HUES6 (cell line): ENCODE measurements around the gene MEIS2.

Experiments used
- H3K27ac ChIP-seq: 2 replicates; pipeline ENCODE4 v1.7.0; 2013; ENCODE audit warnings: low read depth, mild to moderate bottlenecking, low read length, inconsistent platforms
- H3K27me3 ChIP-seq: 2 replicates; pipeline ENCODE4 v1.6.1; 2013; ENCODE audit warnings: low read length; ENCODE audit not compliant: control insufficient read depth, insufficient read depth
- H3K36me3 ChIP-seq: 2 replicates; pipeline ENCODE4 v1.6.1; 2013; ENCODE audit warnings: low read length; ENCODE audit not compliant: control insufficient read depth, insufficient read depth
- H3K4me1 ChIP-seq: 2 replicates; pipeline ENCODE4 v1.6.1; 2013; ENCODE audit warnings: low read length; ENCODE audit not compliant: control insufficient read depth, insufficient read depth
- H3K4me3 ChIP-seq: 2 replicates; pipeline ENCODE4 v1.5.1; 2013; ENCODE audit warnings: low read depth, low read length
- H3K9ac ChIP-seq: one replicate; pipeline ENCODE4 v1.6.1; 2013; ENCODE audit warnings: mild to moderate bottlenecking, low read length
- H3K9me3 ChIP-seq: 2 replicates; pipeline ENCODE4 v1.6.1; 2013; ENCODE audit warnings: low read depth, low read length; ENCODE audit not compliant: control insufficient read depth, insufficient read depth

The MEIS2 gene

GRCh38 chr15:36977659-36978058, 122.7 kb downstream of the MEIS2 start:
- H3K4me3 ChIP-seq = no peak overlapping the region
- no peak overlapping the region for H3K9ac ChIP-seq
- no peak overlapping the region; the same call in 1 of the 2 replicates for H3K27ac ChIP-seq

DNA sequence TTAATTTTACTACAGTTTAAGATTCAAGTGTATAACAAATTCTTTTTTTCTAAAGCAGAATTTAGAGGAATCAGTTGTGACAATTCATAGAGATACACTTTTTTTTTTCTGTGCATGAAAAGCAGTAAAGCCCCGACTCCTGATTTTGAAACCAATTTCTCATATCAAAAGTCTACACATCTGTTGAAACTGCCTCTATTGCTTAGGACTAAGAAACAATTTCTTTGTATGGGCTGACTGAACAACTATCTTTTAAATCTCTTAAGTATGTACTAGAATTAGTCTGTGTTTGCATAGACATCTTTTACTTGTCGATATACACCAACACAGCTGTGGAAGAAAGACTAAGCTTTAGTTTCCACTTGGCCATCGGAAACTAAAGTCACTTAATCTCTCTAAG, 127.6 kb downstream of the MEIS2 start:
- Histone ChIP-seq H3K27me3 (no peaks in the 10 kb centered on the region), H3K4me3 (no peak overlapping the region), H3K9ac (no peak overlapping the region), H3K36me3 (no peaks in the 10 kb centered on the region), H3K4me1 (no peaks in the 10 kb centered on the region), H3K27ac (no peak overlapping the region), H3K9me3 (no peaks in the 10 kb centered on the region)

More at GRCh38 chr15:36977659-36978058, 122.7 kb downstream of the MEIS2 start:
- Histone ChIP-seq H3K27me3 (no peaks in the 10 kb centered on the region), H3K9me3 (0 out of 2 replicates have a peak, but pooled peaks cover 2% of the 10 kb centered on the region), H3K4me1 (0 out of 2 replicates have a peak, but pooled peaks cover 4% of the 10 kb centered on the region), H3K36me3 (no peaks in the 10 kb centered on the region)

- Histone ChIP-seq H3K4me1 (no peaks in the 10 kb centered on the region), H3K9ac (no peak overlapping the region), H3K27me3 (no peaks in the 10 kb centered on the region), H3K9me3 (no peaks in the 10 kb centered on the region), H3K36me3 (no peaks in the 10 kb centered on the region), H3K4me3 (no peak overlapping the region), H3K27ac (no peak overlapping the region)
Measured at GRCh38 chr15:36970522-36970921, 129.8 kb downstream of the MEIS2 start.

DNA sequence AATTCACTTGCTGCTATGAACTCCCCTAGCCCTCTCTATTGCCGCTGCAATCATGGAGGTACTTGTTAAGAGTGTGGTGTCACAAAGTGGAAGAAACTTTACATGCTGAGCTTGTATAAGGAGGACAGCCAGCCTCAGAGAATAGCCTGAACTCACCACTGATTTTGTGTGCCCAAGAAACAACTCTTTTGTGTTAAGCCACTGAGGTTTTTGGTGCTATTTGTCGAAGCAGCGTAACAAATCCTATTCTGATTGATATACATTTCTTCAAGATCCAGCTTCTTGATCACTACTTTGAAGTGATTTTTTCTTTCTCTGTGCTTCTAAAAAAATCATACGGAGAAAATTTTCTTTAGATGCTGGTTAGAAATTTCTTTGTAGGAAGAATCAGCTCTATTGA, 132.4 kb downstream of the MEIS2 start:
- Histone ChIP-seq H3K9ac (no peak overlapping the region), H3K27me3 (no peaks in the 10 kb centered on the region), H3K36me3 (no peaks in the 10 kb centered on the region), H3K27ac (no peak overlapping the region), H3K9me3 (no peaks in the 10 kb centered on the region), H3K4me1 (no peaks in the 10 kb centered on the region), H3K4me3 (no peak overlapping the region)

GRCh38 chr15:36966708-36967107, 133.6 kb downstream of the MEIS2 start:
- Histone ChIP-seq H3K9me3 (no peaks in the 10 kb centered on the region), H3K27ac (no peak overlapping the region), H3K9ac (no peak overlapping the region), H3K27me3 (no peaks in the 10 kb centered on the region), H3K36me3 (no peaks in the 10 kb centered on the region), H3K4me3 (no peak overlapping the region), H3K4me1 (no peaks in the 10 kb centered on the region)

GRCh38 chr15:36965570-36966342, 134.6 kb downstream of the MEIS2 start:
- Histone ChIP-seq H3K4me1 (no peaks in the 10 kb centered on the region), H3K27ac (no peak overlapping the region), H3K27me3 (no peaks in the 10 kb centered on the region), H3K36me3 (no peaks in the 10 kb centered on the region), H3K9ac (no peak overlapping the region), H3K4me3 (no peak overlapping the region), H3K9me3 (no peaks in the 10 kb centered on the region)

DNA sequence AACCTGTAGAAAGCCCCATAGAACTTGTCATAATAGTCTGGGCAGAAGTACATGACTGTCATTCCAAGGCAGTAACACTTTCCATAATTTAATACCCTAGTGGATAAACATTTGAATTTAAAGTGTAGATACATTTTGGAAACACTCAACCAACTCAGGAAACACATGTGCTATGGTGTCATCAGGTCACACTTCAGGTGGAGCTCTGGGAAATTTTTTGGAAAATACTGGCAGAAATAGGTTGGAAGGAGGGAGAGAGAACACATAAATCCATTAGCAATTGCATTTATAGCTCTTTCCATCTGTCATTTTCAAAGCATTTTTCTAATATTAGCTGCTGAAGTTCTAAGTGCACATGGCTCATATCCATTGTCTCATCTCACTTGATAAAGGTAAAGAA, 135.7 kb downstream of the MEIS2 start:
- Histone ChIP-seq H3K36me3 (no peaks in the 10 kb centered on the region), H3K9me3 (no peaks in the 10 kb centered on the region), H3K27ac (no peak overlapping the region), H3K27me3 (no peaks in the 10 kb centered on the region), H3K9ac (no peak overlapping the region), H3K4me1 (no peaks in the 10 kb centered on the region), H3K4me3 (no peak overlapping the region)

- no peak overlapping the region for H3K4me3 ChIP-seq
- no peaks in the 10 kb centered on the region for H3K27me3 ChIP-seq
- H3K9ac ChIP-seq = no peak overlapping the region
- no peaks in the 10 kb centered on the region for H3K4me1 ChIP-seq
- no peaks in the 10 kb centered on the region for H3K36me3 ChIP-seq
- no peaks in the 10 kb centered on the region for H3K9me3 ChIP-seq
- no peak overlapping the region for H3K27ac ChIP-seq
Measured at GRCh38 chr15:36961956-36962355, 138.4 kb downstream of the MEIS2 start.

DNA sequence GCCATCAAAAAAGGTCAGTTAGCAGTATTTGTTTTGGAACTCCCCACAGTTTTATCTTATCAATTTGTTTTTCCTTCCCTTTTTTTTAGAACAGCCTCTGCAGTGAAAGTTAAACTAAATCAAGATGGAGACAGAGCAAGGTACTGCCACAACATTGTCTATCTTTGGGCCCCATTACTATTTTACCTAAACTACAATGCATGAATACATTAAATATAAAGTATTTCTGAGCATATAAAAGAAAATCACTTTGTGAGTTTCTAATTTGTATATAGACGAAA, 139.5 kb downstream of the MEIS2 start:
- H3K4me3 ChIP-seq = no peak overlapping the region
- no peaks in the 10 kb centered on the region for H3K27me3 ChIP-seq
- no peak overlapping the region for H3K27ac ChIP-seq
- H3K9ac ChIP-seq = no peak overlapping the region
- H3K4me1 ChIP-seq = no peaks in the 10 kb centered on the region
- H3K9me3 ChIP-seq = no peaks in the 10 kb centered on the region
- H3K36me3 ChIP-seq = no peaks in the 10 kb centered on the region

GRCh38 chr15:36960179-36960946, 140.0 kb downstream of the MEIS2 start:
- Histone ChIP-seq H3K27me3 (no peaks in the 10 kb centered on the region), H3K4me1 (no peaks in the 10 kb centered on the region), H3K9ac (no peak overlapping the region), H3K4me3 (no peak overlapping the region), H3K27ac (no peak overlapping the region), H3K9me3 (no peaks in the 10 kb centered on the region), H3K36me3 (no peaks in the 10 kb centered on the region)

DNA sequence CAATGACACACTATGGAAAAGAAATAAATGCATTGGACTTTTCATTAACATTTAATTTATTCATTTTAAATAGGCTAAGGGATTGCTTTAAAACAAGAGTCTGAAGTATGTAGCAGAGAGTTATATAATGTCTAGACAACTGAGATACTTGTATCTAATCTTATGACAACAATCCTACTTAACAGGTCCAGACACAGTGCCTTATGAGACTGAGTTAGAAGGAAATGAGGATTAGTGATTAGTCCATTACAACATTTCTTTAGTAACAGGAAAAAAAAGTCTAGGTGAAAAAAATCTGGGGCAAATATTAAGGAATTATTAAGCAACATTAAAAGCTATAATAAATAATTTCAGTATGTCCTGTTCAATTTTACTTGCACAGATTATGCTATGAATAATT, 140.6 kb downstream of the MEIS2 start:
- Histone ChIP-seq H3K36me3 (no peaks in the 10 kb centered on the region), H3K4me1 (no peaks in the 10 kb centered on the region), H3K27me3 (no peaks in the 10 kb centered on the region), H3K9me3 (no peaks in the 10 kb centered on the region), H3K9ac (no peak overlapping the region), H3K4me3 (no peak overlapping the region), H3K27ac (no peak overlapping the region)
